NOMO-1 treated with DMSO at 0.1 percent for 48 hours (cell line): Measurements from ENCODE around the gene F8.
"Not testable (repeated sequence)": the region's sequence is repeated elsewhere in the genome, so short reads cannot be mapped to it uniquely, and the experiment has no call there.

Source experiments
- DNase-seq: peaks from one replicate; lab custom pipeline; 2025; ENCODE audit not compliant: unreplicated experiment; lab: John Stamatoyannopoulos, UW

Gene F8

DNA sequence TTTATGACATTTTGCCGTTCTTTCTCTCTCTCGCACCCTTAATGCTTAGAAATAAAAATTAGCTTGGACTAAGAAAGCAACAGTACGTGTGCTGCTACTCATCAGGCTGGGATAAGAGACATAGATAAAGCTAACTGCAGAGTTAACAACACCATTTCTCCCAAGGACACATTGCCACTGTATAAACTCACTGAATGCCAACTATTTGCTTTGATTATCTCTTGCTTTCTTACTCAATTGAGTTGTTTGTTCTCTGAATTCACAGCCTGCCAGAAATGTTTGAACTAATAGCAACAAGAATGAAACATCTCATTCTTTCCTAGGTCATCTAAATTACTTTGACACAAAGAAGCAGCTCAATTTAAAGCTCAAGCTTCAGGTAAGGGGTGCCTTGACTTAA is 34.6 kb downstream of the F8 start:
- DNase-seq: no peak

DNA sequence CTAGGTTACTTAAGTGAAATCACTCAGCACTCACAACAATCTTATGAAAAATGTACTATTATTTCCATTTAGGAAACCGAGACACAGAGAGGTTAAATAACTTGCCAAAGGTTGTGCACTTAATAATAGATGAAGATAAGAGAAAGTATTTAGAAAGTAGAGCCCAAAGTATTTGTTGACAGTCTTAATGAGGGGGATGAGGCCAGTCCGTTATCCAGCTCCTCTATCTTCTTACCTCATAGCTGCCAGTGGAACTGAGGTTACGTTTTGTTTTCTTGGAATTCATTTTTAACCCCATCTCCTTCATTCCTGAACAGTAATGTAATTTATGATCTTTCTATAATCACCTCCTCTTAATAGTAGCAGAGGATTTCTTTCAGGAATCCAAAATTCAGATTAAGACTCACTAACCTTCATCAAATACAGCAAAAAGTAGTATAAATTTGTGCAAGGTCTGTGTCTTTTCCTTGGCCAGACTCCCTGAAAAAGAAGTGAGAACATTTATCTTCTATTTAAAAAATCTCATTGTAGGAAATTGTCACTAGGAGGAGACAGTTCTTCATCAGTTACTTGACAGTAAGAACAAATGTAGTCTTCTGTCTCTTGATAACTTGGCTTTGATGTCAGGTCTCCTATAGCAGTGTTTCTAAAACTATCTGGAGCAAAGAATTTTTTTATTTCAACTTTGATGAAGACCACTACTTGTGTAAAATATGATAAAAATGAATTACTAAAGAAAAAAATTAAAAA is 35.5 kb downstream of the F8 start:
- no peak for DNase-seq

DNA sequence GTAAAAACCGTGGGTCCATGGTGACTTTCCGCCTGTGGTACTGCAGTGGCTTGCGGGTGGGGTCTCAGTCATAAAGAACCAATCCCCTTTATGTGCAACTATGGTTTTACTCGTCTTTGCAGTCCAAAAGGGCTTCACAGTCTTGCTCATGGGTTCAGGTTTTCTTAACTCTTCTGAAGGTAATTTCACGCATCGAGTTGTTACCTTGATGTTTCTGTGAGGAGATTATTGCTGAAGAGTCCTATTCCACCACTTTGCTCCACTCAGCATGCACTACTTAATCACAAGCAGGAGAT is 41.5 kb downstream of the F8 start:
- DNase-seq: no peak

DNA sequence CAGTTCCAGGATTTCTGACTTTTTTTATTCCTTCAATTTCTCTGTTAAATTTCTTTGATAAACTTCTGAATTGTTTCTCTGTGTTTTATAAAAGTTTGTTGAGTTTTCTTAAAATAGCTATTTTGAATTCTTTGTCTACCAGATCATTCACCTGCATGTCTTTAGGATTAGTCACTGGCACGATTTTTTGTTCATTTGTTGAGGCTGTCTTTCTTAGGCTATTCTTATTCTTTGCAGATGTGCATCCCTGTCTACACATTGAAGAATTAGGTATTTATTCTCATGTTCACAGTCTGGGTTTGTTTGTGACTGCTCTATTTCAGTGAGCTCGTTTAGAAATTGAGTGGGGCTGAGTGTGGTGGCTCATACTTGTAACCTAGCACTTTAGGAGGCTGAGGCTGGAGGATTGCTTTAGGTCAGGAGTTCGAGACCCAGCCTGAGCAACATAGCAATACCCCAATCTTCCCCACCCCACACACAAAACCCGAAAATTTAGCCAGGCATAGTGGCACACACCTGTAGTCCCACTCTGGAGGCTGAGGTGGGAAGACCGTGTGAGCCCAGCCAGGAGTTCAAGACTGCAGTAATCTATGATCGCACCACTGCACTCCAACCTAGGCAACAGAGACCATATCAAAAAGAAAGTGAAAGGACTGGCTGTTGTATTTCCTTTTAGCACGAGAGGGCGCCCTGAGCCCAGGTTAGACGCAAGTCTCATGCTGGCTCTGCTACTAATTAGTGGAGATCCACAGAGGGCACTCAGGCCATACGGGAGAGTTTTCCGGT is 42.0 kb downstream of the F8 start:
- peak; percentile 58 for DNase-seq

DNA sequence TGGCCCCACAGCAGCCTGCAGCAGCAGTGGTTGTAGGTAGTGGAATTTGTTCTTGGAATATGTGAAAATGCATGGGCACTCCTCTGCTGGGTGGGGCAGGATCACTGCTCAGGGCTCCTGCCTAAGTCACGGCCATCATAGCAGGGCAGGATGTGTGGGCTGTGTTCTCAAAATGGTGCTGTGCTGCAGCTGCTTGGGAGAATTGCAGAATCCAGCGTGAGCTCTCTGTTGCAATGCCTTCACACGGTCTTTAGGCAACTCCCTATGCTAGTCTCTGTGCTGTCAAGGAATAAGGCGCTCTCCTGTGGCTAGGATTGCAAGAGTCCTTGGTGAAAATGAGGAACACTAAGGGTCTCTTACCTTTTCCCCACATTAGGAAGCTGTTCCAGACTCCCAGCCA is 42.9 kb downstream of the F8 start:
- DNase-seq: no peak

DNA sequence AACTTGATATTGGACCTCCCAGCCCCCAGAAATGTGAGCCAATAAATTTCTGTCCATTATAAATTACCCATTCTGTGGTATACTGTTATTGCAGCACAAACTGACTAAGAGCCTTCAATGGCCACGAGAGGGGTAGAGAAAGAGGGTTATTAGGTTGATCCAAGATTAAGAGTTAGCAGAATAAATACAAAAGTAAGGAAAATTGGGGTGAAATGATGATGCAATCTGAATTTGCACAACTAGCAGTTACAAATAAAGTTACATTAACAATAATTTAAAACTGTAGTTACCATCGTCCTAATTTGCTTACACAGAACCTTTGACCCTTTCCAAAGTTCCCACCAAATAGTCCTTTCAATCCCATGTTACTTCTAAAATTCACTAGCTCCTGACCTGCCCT is 54.2 kb downstream of the F8 start:
- DNase-seq: no peak

DNA sequence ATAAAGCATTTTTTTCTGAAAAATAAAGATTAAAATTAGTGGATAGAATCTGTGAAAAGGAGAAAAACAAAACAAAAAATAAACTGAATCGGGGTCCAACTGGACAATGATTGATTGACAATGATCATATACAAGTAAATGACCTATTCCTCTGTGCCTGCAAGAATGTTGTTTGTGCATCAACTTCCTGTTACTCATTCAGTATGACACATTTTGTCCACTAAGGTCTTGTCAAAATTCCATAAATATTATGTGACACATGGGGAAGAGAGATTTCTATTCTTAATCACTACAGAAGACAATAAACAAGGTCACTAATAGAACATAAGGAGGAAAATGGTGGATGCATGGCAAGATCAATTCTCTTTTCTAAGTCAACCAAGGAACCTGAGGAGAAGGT is 54.9 kb downstream of the F8 start:
- no peak for DNase-seq

DNA sequence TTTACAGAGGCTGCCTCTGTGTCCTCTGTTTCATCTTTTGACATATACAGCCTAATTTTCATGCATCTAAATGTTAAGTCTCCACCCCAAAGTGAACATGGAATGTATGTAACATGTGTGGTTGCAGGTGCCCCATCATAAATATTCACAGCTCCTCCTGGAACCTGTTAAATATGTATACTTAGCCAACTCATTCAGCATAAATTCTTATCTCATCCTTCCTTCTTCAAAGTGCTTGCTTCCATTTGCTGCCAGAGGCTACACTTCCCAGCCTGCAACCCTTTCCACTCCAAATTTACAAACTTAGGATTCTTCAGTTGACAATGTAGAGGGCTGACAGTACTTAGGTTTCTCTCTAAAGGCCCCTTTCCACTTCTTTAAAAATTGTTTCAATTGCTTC is 60.6 kb downstream of the F8 start:
- no peak for DNase-seq

DNA sequence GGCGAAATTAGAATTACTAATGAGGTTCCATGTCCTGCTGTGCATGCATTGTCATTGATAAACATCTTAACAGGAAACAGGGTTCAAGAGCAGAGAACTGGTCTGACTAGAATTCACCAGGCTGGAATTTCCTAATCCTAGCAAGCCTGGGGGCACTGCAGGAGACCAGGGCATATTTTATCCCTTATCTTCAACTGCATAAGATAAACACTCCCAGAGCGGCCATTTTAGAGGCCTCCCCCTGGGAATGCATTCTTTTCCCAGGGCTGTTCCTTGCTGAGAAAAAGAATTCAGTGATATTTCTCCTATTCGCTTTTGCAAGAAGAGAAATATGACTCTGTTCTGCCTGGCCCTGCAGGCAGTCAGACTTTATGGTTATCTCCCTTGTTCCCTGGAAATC is 66.7 kb downstream of the F8 start:
- DNase-seq: not testable (repeated sequence)

DNA sequence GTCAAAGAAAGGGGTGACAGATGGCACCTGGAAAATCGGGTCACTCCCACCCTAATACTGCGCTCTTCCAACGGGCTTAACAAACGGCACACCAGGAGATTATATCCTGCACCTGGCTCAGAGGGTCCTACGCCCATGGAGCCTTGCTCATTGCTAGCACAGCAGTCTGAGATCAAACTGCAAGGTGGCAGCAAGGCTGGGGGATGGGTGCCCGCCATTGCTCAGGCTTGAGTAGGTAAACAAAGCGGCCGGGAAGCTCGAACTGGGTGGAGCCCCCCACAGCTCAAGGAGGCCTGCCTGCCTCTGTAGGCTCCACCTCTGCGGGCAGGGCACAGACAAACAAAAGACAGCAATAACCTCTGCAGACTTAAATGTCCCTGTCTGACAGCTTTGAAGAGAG is 83.3 kb downstream of the F8 start:
- DNase-seq: not testable (repeated sequence)

DNA sequence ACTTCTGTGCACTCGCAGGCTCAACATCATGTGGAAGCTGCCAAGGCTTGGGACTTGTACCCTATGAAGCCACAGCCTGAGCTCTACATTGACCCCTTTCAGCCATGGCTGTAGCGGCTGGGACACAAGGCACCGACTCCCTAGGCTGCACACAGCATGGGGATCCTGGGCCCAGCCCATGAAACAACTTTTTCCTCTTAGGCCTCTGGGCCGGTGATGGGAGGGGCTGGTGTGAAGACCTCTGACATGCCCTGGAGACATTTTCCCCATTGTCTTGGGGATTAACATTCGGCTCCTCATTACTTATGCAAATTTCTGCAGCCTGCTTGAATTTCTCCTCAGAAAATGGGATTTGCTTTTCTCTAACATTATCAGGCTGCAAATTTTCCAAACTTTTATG is 97.8 kb downstream of the F8 start:
- not testable (repeated sequence) for DNase-seq

DNA sequence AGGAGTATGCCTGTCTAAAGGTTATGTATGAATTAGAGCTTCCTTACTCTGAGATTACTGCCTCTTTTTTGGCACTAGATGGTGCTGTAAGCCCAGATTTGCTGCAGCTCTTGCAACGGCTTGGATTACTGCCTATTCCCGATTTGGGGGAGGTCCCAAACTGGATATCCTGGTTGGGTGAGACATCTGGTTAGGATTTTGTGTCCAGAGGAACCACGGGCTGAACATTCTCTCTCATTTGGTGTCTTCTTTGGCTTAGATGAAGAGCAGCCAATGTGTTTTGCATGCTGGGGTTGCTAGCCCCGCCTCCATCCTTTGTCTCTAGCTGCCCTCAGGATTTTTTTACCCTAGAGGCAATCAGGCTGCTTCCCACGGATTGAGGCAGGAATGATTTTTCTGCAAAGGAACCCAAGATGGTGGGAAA is 104.5 kb downstream of the F8 start:
- peak; percentile 32 for DNase-seq

DNA sequence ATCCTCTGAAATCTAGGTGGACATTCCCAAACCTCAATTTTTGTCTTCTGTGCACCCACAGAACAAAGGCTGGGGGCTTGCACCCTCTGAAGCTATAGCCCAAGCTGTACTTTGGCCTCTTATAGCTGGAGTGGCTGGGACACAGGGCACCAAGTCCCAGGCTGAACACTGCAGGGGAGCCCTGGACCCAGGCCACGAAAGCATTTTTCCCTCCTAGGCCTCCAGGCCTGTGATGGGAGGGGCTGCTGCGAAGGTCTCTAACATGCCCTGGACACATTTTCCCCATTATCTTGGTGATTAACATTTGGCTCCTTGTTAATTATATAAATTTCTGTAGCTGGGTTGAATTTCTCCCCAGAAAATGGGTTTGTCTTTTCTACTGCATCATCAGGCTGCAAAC is 108.5 kb downstream of the F8 start:
- DNase-seq: no peak

DNA sequence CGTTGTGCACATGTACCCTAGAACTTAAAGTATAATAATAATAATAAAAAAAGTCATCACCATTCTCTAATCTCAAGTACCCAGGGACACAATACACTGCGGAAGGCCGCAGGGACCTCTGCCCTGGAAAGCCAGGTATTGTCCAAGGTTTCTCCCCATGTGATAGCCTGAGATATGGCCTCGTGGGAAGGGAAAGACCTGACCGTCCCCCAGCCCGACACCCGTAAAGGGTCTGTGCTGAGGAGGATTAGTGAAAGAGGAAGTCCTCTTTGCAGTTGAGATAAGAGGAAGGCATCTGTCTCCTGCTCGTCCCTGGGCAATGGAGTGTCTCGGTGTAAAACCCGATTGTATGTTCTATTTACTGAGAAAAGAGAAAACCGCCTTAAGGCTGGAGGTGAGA is 112.0 kb downstream of the F8 start:
- not testable (repeated sequence) for DNase-seq

DNA sequence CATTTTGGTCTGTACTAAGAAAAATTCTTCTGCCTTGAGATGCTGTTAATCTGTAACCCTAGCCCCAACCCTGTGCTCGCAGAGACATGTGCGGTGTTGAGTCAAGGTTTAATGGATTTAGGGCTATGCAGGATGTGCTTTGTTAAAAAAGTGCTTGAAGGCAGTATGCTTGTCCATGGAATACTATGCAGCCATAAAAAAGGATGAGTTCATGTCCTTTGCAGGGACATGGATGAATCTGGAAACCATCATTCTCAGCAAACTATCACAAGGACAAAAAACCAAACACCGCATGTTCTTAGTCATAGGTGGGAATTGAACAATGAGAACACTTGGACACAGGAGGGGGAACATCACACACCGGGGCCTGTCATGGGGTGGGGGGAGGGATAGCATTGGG is 112.5 kb downstream of the F8 start:
- DNase-seq: not testable (repeated sequence)

DNA sequence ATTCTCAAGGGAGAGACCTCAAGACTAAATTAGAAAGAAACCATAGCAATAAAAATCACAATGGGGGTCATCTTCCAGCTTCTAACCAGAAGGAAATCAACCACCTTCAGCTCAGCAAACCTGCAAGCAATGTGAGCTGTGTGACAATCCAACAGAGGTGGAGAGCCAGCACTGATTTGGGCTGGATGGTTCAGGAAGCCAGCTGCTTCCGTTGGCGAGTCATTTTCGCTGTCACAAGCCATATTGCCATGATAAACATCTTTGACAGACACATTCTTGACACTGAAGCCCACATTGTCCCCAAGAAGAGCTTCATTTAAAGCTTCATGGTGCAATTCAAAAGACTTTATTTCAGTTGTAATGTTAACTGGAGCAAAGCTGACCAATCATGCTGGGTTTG is 113.7 kb downstream of the F8 start:
- no peak for DNase-seq

DNA sequence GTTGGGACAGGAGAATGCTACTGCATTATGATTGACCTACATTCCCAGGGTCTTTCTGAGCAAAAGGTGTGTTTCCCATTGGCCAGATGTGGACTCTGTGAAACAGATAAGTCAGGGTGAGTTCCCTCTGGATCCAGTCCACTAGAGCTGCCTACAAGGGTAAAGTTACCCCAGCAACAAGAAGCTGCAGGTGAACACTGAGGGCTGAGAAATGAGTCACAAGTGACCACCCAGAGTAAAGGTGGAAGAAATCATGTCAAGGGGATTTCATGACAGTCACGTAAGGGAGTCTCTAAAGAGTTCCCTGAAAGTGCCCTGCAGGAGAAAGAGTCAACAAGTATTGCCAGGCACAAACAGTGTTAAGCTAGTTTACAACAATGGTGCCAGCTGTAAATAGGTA is 120.1 kb downstream of the F8 start:
- no peak for DNase-seq

DNA sequence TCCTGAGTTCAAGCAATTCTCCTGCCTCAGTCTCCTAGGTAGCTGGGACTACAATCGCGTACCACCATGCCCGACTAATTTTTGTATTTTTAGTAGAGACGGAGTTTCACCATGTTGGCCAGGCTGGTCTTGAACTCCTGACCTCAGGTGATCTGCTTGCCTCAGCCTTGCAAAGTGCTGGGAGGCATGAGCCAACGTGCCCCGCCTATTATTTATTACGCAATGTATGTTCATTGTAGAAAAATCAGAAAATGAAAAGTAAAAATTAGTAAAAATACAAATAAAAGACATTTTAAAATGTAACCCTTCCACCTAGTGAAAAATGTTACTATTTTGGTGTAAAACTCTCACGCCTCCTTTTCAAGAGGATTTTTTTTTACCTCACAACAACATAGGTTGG is 122.2 kb downstream of the F8 start:
- no peak for DNase-seq

DNA sequence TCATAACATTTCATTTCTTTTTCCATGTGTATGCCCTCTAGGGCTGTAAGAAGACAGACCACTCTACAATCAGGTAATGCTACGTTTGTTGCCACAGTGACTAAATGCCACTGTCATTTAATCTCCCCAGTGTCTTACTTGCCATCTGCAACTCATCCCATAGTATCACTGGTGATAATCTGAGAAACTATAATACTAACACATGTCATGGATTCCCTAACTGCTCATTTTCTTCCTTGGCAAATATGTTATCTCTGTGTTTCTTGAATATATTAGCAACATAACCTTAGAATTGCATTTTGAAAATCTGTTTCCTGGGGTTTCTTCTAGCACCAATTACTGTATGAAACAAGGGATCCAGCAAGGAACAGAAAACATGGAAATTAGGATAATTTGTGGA is 130.2 kb downstream of the F8 start:
- no peak for DNase-seq

DNA sequence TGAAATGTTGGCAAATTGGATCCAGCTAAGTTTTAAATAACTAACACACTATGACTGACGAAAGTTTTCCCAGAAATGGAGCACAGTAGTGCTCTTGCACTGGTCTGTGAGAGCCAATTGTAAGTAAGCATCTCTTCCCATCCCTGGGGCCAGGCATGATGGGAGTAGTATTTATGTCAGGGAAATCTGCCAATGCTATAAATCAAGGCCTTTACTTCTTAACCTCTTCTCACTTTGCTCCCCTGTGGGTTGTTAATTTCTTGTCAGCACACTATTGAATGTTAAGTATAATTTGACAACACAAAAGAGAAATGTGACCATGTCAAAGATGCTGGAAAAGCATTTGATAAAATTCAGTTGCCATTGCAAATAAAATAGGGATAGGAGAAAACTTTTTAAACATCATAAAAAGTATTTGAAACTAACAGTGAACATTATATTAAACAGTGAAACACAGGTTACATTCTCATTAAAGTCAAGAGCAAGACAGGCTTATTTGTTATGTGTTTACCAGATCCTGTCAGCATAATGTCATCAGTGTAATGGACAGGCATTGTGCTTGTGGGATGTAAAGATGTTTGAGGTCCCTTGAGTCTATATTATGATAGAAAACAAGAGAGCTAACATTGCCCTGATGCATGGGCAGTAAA is 131.4 kb downstream of the F8 start:
- DNase-seq: no peak

DNA sequence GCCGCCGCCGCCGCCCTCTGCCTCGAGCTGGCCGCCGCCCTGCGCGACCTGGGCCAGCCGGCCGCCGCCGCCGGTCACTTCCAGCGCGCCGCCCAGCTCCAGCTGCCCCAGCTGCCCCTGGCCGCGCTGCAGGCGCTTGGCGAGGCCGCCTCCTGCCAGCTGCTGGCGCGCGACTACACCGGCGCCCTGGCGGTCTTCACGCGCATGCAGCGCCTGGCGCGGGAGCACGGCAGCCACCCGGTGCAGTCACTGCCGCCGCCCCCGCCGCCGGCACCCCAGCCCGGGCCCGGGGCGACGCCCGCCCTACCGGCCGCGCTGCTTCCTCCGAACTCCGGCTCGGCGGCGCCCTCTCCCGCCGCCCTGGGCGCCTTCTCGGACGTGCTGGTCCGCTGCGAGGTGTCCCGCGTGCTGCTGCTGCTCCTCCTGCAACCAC is 135.7 kb downstream of the F8 start:
- DNase-seq: not testable (repeated sequence)

DNA sequence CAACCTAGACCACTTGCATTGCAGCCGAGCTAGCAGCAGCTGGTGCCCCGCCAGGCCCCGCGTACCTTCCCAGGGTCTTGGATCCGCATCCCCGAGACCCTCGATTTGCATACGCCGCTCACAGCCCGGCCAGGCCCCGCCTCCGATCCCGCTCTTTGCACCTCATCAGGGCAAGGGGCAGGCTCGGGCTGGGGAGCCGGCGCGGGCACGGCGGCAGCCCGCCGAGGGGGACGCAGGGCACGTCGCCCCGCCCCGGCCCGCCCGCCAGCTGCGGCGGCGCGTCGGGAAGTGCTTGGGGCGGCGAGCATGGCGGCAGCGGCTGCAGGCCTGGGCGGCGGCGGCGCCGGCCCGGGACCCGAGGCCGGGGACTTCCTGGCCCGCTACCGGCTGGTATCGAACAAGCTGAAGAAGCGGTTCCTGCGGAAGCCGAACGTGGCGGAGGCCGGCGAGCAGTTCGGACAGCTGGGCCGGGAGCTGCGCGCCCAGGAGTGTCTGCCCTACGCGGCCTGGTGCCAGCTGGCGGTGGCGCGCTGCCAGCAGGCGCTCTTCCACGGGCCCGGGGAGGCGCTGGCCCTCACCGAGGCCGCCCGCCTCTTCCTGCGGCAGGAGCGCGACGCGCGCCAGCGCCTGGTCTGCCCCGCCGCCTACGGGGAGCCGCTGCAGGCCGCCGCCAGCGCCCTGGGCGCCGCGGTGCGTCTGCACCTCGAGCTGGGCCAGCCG is 136.3 kb downstream of the F8 start, which contains the start of gene F8A1:
F8A1 (plus strand) TSS at position 287 of the 720 bp plus-strand sequence; CDS start at position 307, 20 bp downstream.
- DNase-seq: not testable (repeated sequence)
